Neural cell (in vitro differentiated cells): Measurements from ENCODE around the gene LCP1. TPM values are rescaled to one million over a fixed set of nuclear protein-coding genes. Genes with fewer than 3 reads are reported as not detected.

ENCODE experiments used
- H2AFZ ChIP-seq: fragments of 200-600, 300-800 bp; sonication (generic), shearing (Covaris generic); 2 replicates; pipeline ENCODE4 v1.6.0; 2014; ENCODE audit warnings: low read depth, mild to moderate bottlenecking, antibody characterized with exemption, low read length, moderate library complexity
- H3F3A ChIP-seq: fragments of 200-600 bp; shearing (Covaris generic); 2 replicates; pipeline ENCODE4 v1.6.1; 2016; ENCODE audit warnings: mild to moderate bottlenecking, moderate library complexity, mixed read lengths, antibody characterized with exemption, low read length; ENCODE audit not compliant: insufficient read depth, poor library complexity, severe bottlenecking
- H3K27ac ChIP-seq: fragments of 200-600, 300-800 bp; sonication (generic), shearing (Covaris generic); 2 replicates; pipeline ENCODE4 v1.5.1; 2014; ENCODE audit warnings: mild to moderate bottlenecking, low read length, moderate library complexity
- H3K27me3 ChIP-seq: fragments of 300-800, 200-600 bp; sonication (generic), shearing (Covaris generic); 2 replicates; pipeline ENCODE4 v1.6.0; 2014; ENCODE audit warnings: mild to moderate bottlenecking, low read depth, low read length, moderate library complexity; ENCODE audit not compliant: insufficient read depth
- H3K36me3 ChIP-seq: fragments of 300-800, 200-600 bp; sonication (generic), shearing (Covaris generic); 2 replicates; pipeline ENCODE4 v1.5.1; 2014; ENCODE audit warnings: mild to moderate bottlenecking, antibody characterized with exemption, low read length, moderate library complexity; ENCODE audit not compliant: insufficient read depth
- H3K4me2 ChIP-seq: fragments of 300-800, 200-600 bp; sonication (generic), shearing (Covaris generic); 2 replicates; pipeline ENCODE4 v1.6.0; 2014; ENCODE audit warnings: mild to moderate bottlenecking, low read length
- H3K4me3 ChIP-seq: fragments of 300-800, 200-600 bp; sonication (generic), shearing (Covaris generic); 2 replicates; pipeline ENCODE4 v1.5.1; 2014; ENCODE audit warnings: mild to moderate bottlenecking, low read length, moderate library complexity
- H3K79me2 ChIP-seq: fragments of 200-600 bp; shearing (Covaris generic); replicated peaks from 2 replicates; pipeline ENCODE4 v1.6.0; 2014; ENCODE audit warnings: mild to moderate bottlenecking, low read length, moderate library complexity; ENCODE audit not compliant: insufficient read depth
- H3K9ac ChIP-seq: fragments of 300-800, 200-600 bp; sonication (generic), shearing (Covaris generic); 2 replicates; pipeline ENCODE4 v1.6.1; 2016; ENCODE audit warnings: mild to moderate bottlenecking, low read length, mixed read lengths
- H3K9me2 ChIP-seq: fragments of 200-600 bp; shearing (Covaris generic); 2 replicates; pipeline ENCODE4 v1.6.1; 2016; ENCODE audit warnings: mild to moderate bottlenecking, low read length, mixed read lengths; ENCODE audit not compliant: insufficient read depth
- H3K9me3 ChIP-seq: fragments of 200-600, 300-800 bp; sonication (generic), shearing (Covaris generic); 2 replicates; pipeline ENCODE4 v1.6.1; 2016; ENCODE audit warnings: mild to moderate bottlenecking, mixed run types, low read length, moderate library complexity, mixed read lengths
- H4K20me1 ChIP-seq: fragments of 200-600 bp; shearing (Covaris generic); 2 replicates; pipeline ENCODE4 v1.6.1; 2016; ENCODE audit warnings: mild to moderate bottlenecking, mixed run types; ENCODE audit not compliant: insufficient read depth
- CTCF ChIP-seq: fragments of 450-650 bp; IDR thresholded peaks from 2 replicates; pipeline ENCODE4 v1.5.1; 2014; ENCODE audit warnings: antibody characterized with exemption, mild to moderate bottlenecking, moderate library complexity; ENCODE audit not compliant: poor library complexity, severe bottlenecking
- EP300 ChIP-seq: fragments of 450-650 bp; conservative IDR thresholded peaks from 2 replicates; pipeline ENCODE4 v1.6.1; 2014; ENCODE audit warnings: antibody characterized with exemption, mild to moderate bottlenecking, moderate library complexity; ENCODE audit not compliant: poor library complexity, severe bottlenecking
- EZH2 ChIP-seq: fragments of 200-600, 300-800 bp; shearing (Covaris generic), sonication (generic); IDR thresholded peaks from 2 replicates; pipeline ENCODE4 v1.6.1; 2014; ENCODE audit warnings: antibody characterized with exemption, low read length, borderline replicate concordance, mild to moderate bottlenecking; ENCODE audit not compliant: insufficient read depth, poor library complexity, severe bottlenecking
- MXI1 ChIP-seq: fragments of 450-650 bp; conservative IDR thresholded peaks from 2 replicates; pipeline ENCODE4 v1.6.1; 2014; ENCODE audit warnings: antibody characterized with exemption, mild to moderate bottlenecking; ENCODE audit not compliant: poor library complexity, severe bottlenecking
- POLR2AphosphoS5 ChIP-seq: IDR thresholded peaks from 2 replicates; pipeline ENCODE4 v1.6.1; 2012
- RAD21 ChIP-seq: fragments of 450-650 bp; conservative IDR thresholded peaks from 2 replicates; pipeline ENCODE4 v1.6.1; 2014; ENCODE audit warnings: antibody characterized with exemption, mild to moderate bottlenecking, moderate library complexity
- REST ChIP-seq: IDR thresholded peaks from 2 replicates; pipeline ENCODE4 v1.6.1; 2012; ENCODE audit warnings: borderline replicate concordance
- SMC3 ChIP-seq: fragments of 450-650 bp; conservative IDR thresholded peaks from 2 replicates; pipeline ENCODE4 v1.6.1; 2014; ENCODE audit warnings: antibody characterized with exemption, mild to moderate bottlenecking, moderate library complexity; ENCODE audit not compliant: poor library complexity
- TAF1 ChIP-seq: IDR thresholded peaks from 2 replicates; pipeline ENCODE4 v1.6.1; 2012; ENCODE audit warnings: low read depth
- polyA plus RNA-seq: library from polyadenylated mRNA; depleted of rRNA; stranded (reverse); fragments of >200 nt; gene quantifications from 2 replicates; pipeline ENCODE4 v1.2.3, GENCODE V29; 2014

The LCP1 gene
- polyA plus RNA-seq, 1 donor from 2014 or later = 0.76 TPM

GRCh38 chr13:46178821-46179220 is 3.2 kb downstream of the LCP1 start:
- Histone ChIP-seq H3K4me3 (no peak overlapping the region), H3K9me2 (no peaks in the 10 kb centered on the region), H2AFZ (no peak overlapping the region), H3K36me3 (no peaks in the 10 kb centered on the region), H3K9me3 (no peaks in the 10 kb centered on the region), H3K79me2 (no peaks in the 10 kb centered on the region), H3K27ac (no peak overlapping the region), H3F3A (no peaks in the 10 kb centered on the region), H4K20me1 (no peaks in the 10 kb centered on the region), H3K27me3 (no peaks in the 10 kb centered on the region), H3K4me2 (no peak overlapping the region), H3K9ac (no peak overlapping the region)
- no peak for TF ChIP-seq SMC3
- TF ChIP-seq CTCF = no peak
- TF ChIP-seq REST = no peak
- TF ChIP-seq RAD21 = no peak
- no peak for TF ChIP-seq TAF1

GRCh38 chr13:46178143-46178542 is 3.8 kb downstream of the LCP1 start:
- Histone ChIP-seq H4K20me1 (no peaks in the 10 kb centered on the region), H3K9me2 (no peaks in the 10 kb centered on the region), H3F3A (no peaks in the 10 kb centered on the region), H3K9ac (no peak overlapping the region), H3K4me3 (no peak overlapping the region), H3K9me3 (no peaks in the 10 kb centered on the region), H3K27ac (no peak overlapping the region), H3K36me3 (no peaks in the 10 kb centered on the region), H3K4me2 (no peak overlapping the region), H3K27me3 (no peaks in the 10 kb centered on the region), H2AFZ (no peak overlapping the region), H3K79me2 (no peaks in the 10 kb centered on the region)
- no peak for TF ChIP-seq REST
- TF ChIP-seq TAF1 = no peak
- TF ChIP-seq MXI1 = no peak
- no peak for TF ChIP-seq CTCF
- no peak for TF ChIP-seq POLR2AphosphoS5
- no peak for TF ChIP-seq EZH2
- no peak for TF ChIP-seq SMC3
- no peak for TF ChIP-seq EP300
- TF ChIP-seq RAD21 = no peak
